Endothelial cell of umbilical vein (primary cell): ENCODE measurements around the gene EIF3J. TPM values are rescaled to one million over a fixed set of nuclear protein-coding genes. Genes with fewer than 3 reads are reported as not detected.

Experiments
- BruUV-seq: library from RNA; stranded (reverse); fragments of 400-500 nt; replicated peaks from 2 replicates; lab custom pipeline; 2021; lab: Mats Ljungman, UMichigan
- CTCF ChIA-PET: fragments of 300-600, 350-600 bp; sonication (Branson Sonifier 250); formaldehyde crosslinking; loops from one replicate; lab custom pipeline; 2021; ENCODE audit warnings: antibody characterized with exemption, inconsistent platforms; lab: Charles Lee
- POLR2A ChIA-PET: fragments of 300-600, 350-600 bp; sonication (Branson Sonifier 250); formaldehyde crosslinking; loops from one replicate; lab custom pipeline; 2021; ENCODE audit warnings: antibody characterized with exemption, inconsistent platforms; lab: Charles Lee
- DNase-seq: peaks from one replicate; pipeline ENCODE4 v3.0.0-alpha.2; 2011; ENCODE audit warnings: low read depth, low spot score
- FAIRE-seq: peaks from 2 replicates; lab custom pipeline; 2011; peaks lifted over from hg19 to GRCh38; lab: Jason Lieb, UNC
- H2AFZ ChIP-seq: 2 replicates; pipeline ENCODE4 v1.6.0; 2012; ENCODE audit warnings: low read depth, low read length, control low read depth, inconsistent platforms
- H3K27ac ChIP-seq: 2 replicates; pipeline ENCODE4 v1.5.1; 2011; ENCODE audit warnings: low read depth, mild to moderate bottlenecking, control low read depth, low read length, moderate library complexity; ENCODE audit not compliant: insufficient read depth
- H3K27me3 ChIP-seq, 2 experiments: 2 replicates each; pipeline versions ENCODE4 v1.6.0 to v1.6.1; 2011; ENCODE audit warnings: low read length in 2 of 2, mixed read lengths in 1 of 2; ENCODE audit not compliant: control insufficient read depth in 2 of 2, insufficient read depth in 2 of 2
- H3K36me3 ChIP-seq, 2 experiments: 2 replicates in 1 of 2; 3 replicates in 1 of 2; pipeline ENCODE4 v1.5.1; 2011; ENCODE audit warnings: low read length in 2 of 2, mild to moderate bottlenecking in 1 of 2, moderate library complexity in 1 of 2; ENCODE audit not compliant: control insufficient read depth in 2 of 2, insufficient read depth in 2 of 2; ENCODE audit errors: extremely low read depth in 1 of 2
- H3K4me1 ChIP-seq: 3 replicates; pipeline ENCODE4 v1.5.1; 2011; ENCODE audit warnings: mild to moderate bottlenecking, low read length; ENCODE audit not compliant: control insufficient read depth, insufficient read depth; ENCODE audit errors: extremely low read depth
- H3K4me2 ChIP-seq: 2 replicates; pipeline ENCODE4 v1.6.1; 2011; ENCODE audit warnings: low read length, control low read depth, mixed read lengths; ENCODE audit not compliant: insufficient read depth
- H3K4me3 ChIP-seq, 3 experiments: fragments of 200-600 bp in 1 of 3; sonication (generic), shearing (Covaris generic) in 1 of 3; replicated peaks in 1 of 3; 2 replicates each; pipeline ENCODE4 v1.5.1; 2011 to 2016; ENCODE audit warnings: control low read depth in 3 of 3, low read length in 3 of 3, mild to moderate bottlenecking in 2 of 3, inconsistent platforms in 1 of 3, low read depth in 1 of 3, moderate library complexity in 1 of 3; ENCODE audit not compliant: insufficient read depth in 1 of 3
- H3K79me2 ChIP-seq: 2 replicates; pipeline ENCODE4 v1.6.0; 2012; ENCODE audit warnings: low read length, inconsistent platforms; ENCODE audit not compliant: control insufficient read depth, insufficient read depth
- H3K9ac ChIP-seq: replicated peaks from 2 replicates; pipeline ENCODE3; 2011; ENCODE audit warnings: low read length, control low read depth; ENCODE audit not compliant: insufficient read depth; ENCODE audit errors: extremely low read depth
- H3K9me1 ChIP-seq: replicated peaks from 3 replicates; pipeline ENCODE4 v1.6.0; 2011; ENCODE audit warnings: mild to moderate bottlenecking, low read length; ENCODE audit not compliant: control insufficient read depth, insufficient read depth; ENCODE audit errors: extremely low read depth
- H3K9me3 ChIP-seq: replicated peaks from 2 replicates; pipeline ENCODE4 v1.5.1; 2012; ENCODE audit warnings: low read length, inconsistent platforms; ENCODE audit not compliant: control insufficient read depth, insufficient read depth
- H4K20me1 ChIP-seq: replicated peaks from 2 replicates; pipeline ENCODE3; 2011; ENCODE audit warnings: mild to moderate bottlenecking, low read length; ENCODE audit not compliant: control insufficient read depth, insufficient read depth; ENCODE audit errors: extremely low read depth
- EZH2 ChIP-seq: IDR thresholded peaks from 2 replicates; pipeline ENCODE4 v1.6.1; 2012; ENCODE audit warnings: borderline replicate concordance, low read depth, mild to moderate bottlenecking, moderate library complexity, low read length, inconsistent platforms; ENCODE audit not compliant: severe bottlenecking
- FOS ChIP-seq: IDR thresholded peaks from 2 replicates; pipeline ENCODE4 v1.6.1; 2011; ENCODE audit warnings: mild to moderate bottlenecking, low read length, moderate library complexity, borderline replicate concordance; ENCODE audit not compliant: insufficient read depth
- GATA2 ChIP-seq: IDR thresholded peaks from 2 replicates; pipeline ENCODE4 v1.7.0; 2011; ENCODE audit warnings: low read depth, mild to moderate bottlenecking, moderate library complexity, mixed read lengths, low read length; ENCODE audit not compliant: insufficient read length, insufficient read depth
- JUN ChIP-seq: IDR thresholded peaks from 2 replicates; pipeline ENCODE4 v1.6.1; 2011; ENCODE audit warnings: borderline replicate concordance, low read depth; ENCODE audit not compliant: insufficient read length, insufficient read depth
- MYC ChIP-seq: IDR thresholded peaks from one replicate; pipeline ENCODE4 v1.6.1; 2011; ENCODE audit warnings: mild to moderate bottlenecking, low read depth, low read length
- POLR2A ChIP-seq: IDR thresholded peaks from 2 replicates; pipeline ENCODE4 v1.6.1; 2012; ENCODE audit warnings: low read depth, mild to moderate bottlenecking, control low read depth, low read length
- POLR2AphosphoS5 ChIP-seq: IDR thresholded peaks from 2 replicates; pipeline ENCODE4 v1.6.1; 2012; ENCODE audit warnings: low read depth, mild to moderate bottlenecking, control low read depth, low read length, moderate library complexity; ENCODE audit not compliant: insufficient read depth
- dilution Hi-C: fragments of 300-500 bp; cut with MboI; formaldehyde crosslinking; loops from one replicate; pipeline ENCODE4 v1.15.0; 2019; ENCODE audit warnings: low sequenced_read_pairs; ENCODE audit not compliant: extremely low pct_ligation_motif_present
- intact Hi-C: fragments of 100-400 bp; cut with micrococcal nuclease; formaldehyde crosslinking; loops from one replicate; pipeline ENCODE4 v1.10.0; 2022
- polyA plus RNA-seq, 4 experiments: library from polyadenylated mRNA; depleted of rRNA in 3 of 4; stranded (reverse) in 3 of 4; unstranded in 1 of 4; fragments of >200 nt; gene quantifications; 2 replicates each; pipeline versions ENCODE4 v1.2.1 to v1.2.3, GENCODE V29; 2011 to 2012; ENCODE audit warnings: missing spikeins in 1 of 4
- total RNA-seq: library from RNA; stranded (reverse); gene quantifications from 2 replicates; pipeline ENCODE4 v1.2.3, GENCODE V29; 2021
- TF ChIP-seq, protein P1 (sequence below), 2 donors: IDR thresholded peaks; 1 replicate in 1 of 2; 2 replicates in 1 of 2; pipeline ENCODE4 v1.5.1; 2011; ENCODE audit warnings: low read length in 2 of 2, mild to moderate bottlenecking in 2 of 2, moderate library complexity in 2 of 2, control low read depth in 1 of 2, inconsistent platforms in 1 of 2, low read depth in 1 of 2; ENCODE audit not compliant: insufficient read depth in 1 of 2; ENCODE audit errors: extremely low read depth in 1 of 2
- TF ChIP-seq, protein P2 (sequence below): IDR thresholded peaks from 2 replicates; pipeline ENCODE4 v1.6.1; 2011; ENCODE audit not compliant: insufficient read depth, insufficient read length

Gene EIF3J
- total and polyA plus RNA-seq, 2 donors (not counting 3 experiments of a cell fraction or from before 2014, with no cell fraction given): 35.4 to 150 TPM

DNA sequence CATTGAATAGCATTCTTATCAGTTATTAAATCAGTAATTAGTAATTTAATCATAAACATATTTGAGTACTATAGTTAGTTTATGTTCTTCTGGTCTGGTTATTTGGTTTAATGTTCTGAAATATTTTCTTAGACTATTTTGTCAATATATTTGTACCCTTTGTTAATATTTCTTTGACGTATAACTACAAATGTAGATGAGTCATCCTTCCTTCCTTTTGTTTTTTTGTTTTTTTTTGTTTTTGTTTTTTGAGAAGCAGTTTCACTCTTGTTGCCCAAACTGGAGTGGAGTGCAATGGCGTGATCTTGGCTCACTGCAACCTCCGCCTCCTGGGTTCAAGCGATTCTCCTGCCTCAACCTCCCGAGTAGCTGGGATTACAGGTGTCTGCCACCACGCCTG lies 17.4 kb upstream of the EIF3J start:
- H3K9me3 ChIP-seq: no peaks in the 10 kb centered on the region
- H4K20me1 ChIP-seq: no peaks in the 10 kb centered on the region
- H3K9me1 ChIP-seq: no peaks in the 10 kb centered on the region
- peaks cover 2% of the 10 kb centered on the region for H3K79me2 ChIP-seq
- TF ChIP-seq, protein P1, sequence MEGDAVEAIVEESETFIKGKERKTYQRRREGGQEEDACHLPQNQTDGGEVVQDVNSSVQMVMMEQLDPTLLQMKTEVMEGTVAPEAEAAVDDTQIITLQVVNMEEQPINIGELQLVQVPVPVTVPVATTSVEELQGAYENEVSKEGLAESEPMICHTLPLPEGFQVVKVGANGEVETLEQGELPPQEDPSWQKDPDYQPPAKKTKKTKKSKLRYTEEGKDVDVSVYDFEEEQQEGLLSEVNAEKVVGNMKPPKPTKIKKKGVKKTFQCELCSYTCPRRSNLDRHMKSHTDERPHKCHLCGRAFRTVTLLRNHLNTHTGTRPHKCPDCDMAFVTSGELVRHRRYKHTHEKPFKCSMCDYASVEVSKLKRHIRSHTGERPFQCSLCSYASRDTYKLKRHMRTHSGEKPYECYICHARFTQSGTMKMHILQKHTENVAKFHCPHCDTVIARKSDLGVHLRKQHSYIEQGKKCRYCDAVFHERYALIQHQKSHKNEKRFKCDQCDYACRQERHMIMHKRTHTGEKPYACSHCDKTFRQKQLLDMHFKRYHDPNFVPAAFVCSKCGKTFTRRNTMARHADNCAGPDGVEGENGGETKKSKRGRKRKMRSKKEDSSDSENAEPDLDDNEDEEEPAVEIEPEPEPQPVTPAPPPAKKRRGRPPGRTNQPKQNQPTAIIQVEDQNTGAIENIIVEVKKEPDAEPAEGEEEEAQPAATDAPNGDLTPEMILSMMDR (IDR thresholded peaks at IDR 0.05; ENCODE audit: extremely low read depth in 1 of 2, insufficient read depth in 1 of 2, low read depth in 1 of 2, low read length in 2 of 2): no peak
- TF ChIP-seq EZH2 (no peak), GATA2 (peak; percentile 25), FOS (no peak), POLR2A (no peak), MYC (no peak), POLR2AphosphoS5 (no peak), JUN (peak; percentile 67)
- TF ChIP-seq, protein P2, sequence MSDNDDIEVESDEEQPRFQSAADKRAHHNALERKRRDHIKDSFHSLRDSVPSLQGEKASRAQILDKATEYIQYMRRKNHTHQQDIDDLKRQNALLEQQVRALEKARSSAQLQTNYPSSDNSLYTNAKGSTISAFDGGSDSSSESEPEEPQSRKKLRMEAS: no peak
- H3K27ac ChIP-seq: peak overlapping the region; percentile 70
- H2AFZ ChIP-seq: no peak overlapping the region
- no peaks in the 10 kb centered on the region for H3K36me3 ChIP-seq
- ChIA-PET POLR2A (no interaction called here), CTCF (no interaction called here)
- no peaks in the 10 kb centered on the region for H3K27me3 ChIP-seq
- no peak overlapping the region for H3K4me3 ChIP-seq
- H3K9ac ChIP-seq: no peak overlapping the region
- peaks cover 9% of the 10 kb centered on the region for H3K4me1 ChIP-seq
- peak; percentile 46 for DNase-seq
- intact Hi-C loops (no loop called here), dilution Hi-C loops (no loop called here)
- FAIRE-seq: no peak
- no TSS peak for BruUV-seq
- H3K4me2 ChIP-seq: peak overlapping the region; percentile 66
